Keratinocyte (primary cell): ENCODE measurements around the gene PRKN. TPM values are rescaled to one million over a fixed set of nuclear protein-coding genes. Genes with fewer than 3 reads are reported as not detected.

Experiments used
- DNase-seq: peaks from one replicate; pipeline ENCODE4 v3.0.0-alpha.2; 2011; ENCODE audit warnings: low read depth, missing footprints, low spot score
- FAIRE-seq: peaks from 2 replicates; lab custom pipeline; 2011; peaks lifted over from hg19 to GRCh38; lab: Jason Lieb, UNC
- H2AFZ ChIP-seq: 2 replicates; pipeline ENCODE4 v1.6.0; 2012; ENCODE audit warnings: low read length, control low read depth, inconsistent platforms; ENCODE audit not compliant: control insufficient read depth
- H3K27ac ChIP-seq: 2 replicates; pipeline ENCODE4 v1.5.1; 2011; ENCODE audit warnings: low read length; ENCODE audit not compliant: control insufficient read depth, insufficient read depth
- H3K27me3 ChIP-seq: 3 replicates; pipeline ENCODE4 v1.6.0; 2011; ENCODE audit warnings: low read length; ENCODE audit not compliant: control insufficient read depth, insufficient read depth; ENCODE audit errors: extremely low read depth
- H3K36me3 ChIP-seq, 2 experiments: 2 replicates in 1 of 2; 3 replicates in 1 of 2; pipeline ENCODE4 v1.5.1; 2011; ENCODE audit warnings: low read length in 2 of 2, mild to moderate bottlenecking in 1 of 2; ENCODE audit not compliant: control insufficient read depth in 2 of 2, insufficient read depth in 2 of 2; ENCODE audit errors: extremely low read depth in 1 of 2
- H3K4me1 ChIP-seq: 3 replicates; pipeline ENCODE4 v1.5.1; 2011; ENCODE audit warnings: low read length; ENCODE audit not compliant: control insufficient read depth, insufficient read depth; ENCODE audit errors: extremely low read depth
- H3K4me2 ChIP-seq: 3 replicates; pipeline ENCODE4 v1.6.0; 2011; ENCODE audit warnings: low read depth, low read length; ENCODE audit not compliant: control insufficient read depth, insufficient read depth; ENCODE audit errors: extremely low read depth
- H3K4me3 ChIP-seq, 3 experiments: fragments of 200-600 bp in 1 of 3; sonication (generic) in 1 of 3; 2 replicates in 2 of 3; 3 replicates in 1 of 3; pipeline ENCODE4 v1.5.1; 2011 to 2016; ENCODE audit warnings: low read length in 3 of 3, mild to moderate bottlenecking in 3 of 3, control low read depth in 2 of 3, inconsistent platforms in 1 of 3, low read depth in 1 of 3, mixed read lengths in 1 of 3, mixed run types in 1 of 3, moderate library complexity in 1 of 3; ENCODE audit not compliant: control insufficient read depth in 2 of 3, insufficient read depth in 2 of 3; ENCODE audit errors: extremely low read depth in 1 of 3
- H3K79me2 ChIP-seq: 2 replicates; pipeline ENCODE4 v1.6.0; 2012; ENCODE audit warnings: low read length; ENCODE audit not compliant: control insufficient read depth, insufficient read depth
- H3K9ac ChIP-seq: 3 replicates; pipeline ENCODE4 v1.6.0; 2011; ENCODE audit warnings: low read length; ENCODE audit not compliant: control insufficient read depth, insufficient read depth; ENCODE audit errors: extremely low read depth
- H3K9me1 ChIP-seq: 3 replicates; pipeline ENCODE4 v1.6.0; 2011; ENCODE audit warnings: low read length; ENCODE audit not compliant: control insufficient read depth, insufficient read depth; ENCODE audit errors: extremely low read depth
- H3K9me3 ChIP-seq: 2 replicates; pipeline ENCODE4 v1.5.1; 2012; ENCODE audit warnings: low read depth, low read length; ENCODE audit not compliant: control insufficient read depth
- H4K20me1 ChIP-seq: 3 replicates; pipeline ENCODE4 v1.6.0; 2011; ENCODE audit warnings: low read length; ENCODE audit not compliant: control insufficient read depth, insufficient read depth; ENCODE audit errors: extremely low read depth
- CTCF ChIP-seq, 3 experiments: IDR thresholded peaks in 1 of 3; conservative IDR thresholded peaks in 1 of 3; optimal IDR thresholded peaks in 1 of 3; 2 replicates in 2 of 3; 3 replicates in 1 of 3; pipeline versions ENCODE3 to v1.5.1; 2011; ENCODE audit warnings: low read length in 3 of 3, mild to moderate bottlenecking in 3 of 3, moderate library complexity in 2 of 3, control low read depth in 1 of 3, inconsistent platforms in 1 of 3; ENCODE audit not compliant: insufficient read depth in 2 of 3; ENCODE audit errors: extremely low read depth in 1 of 3
- EZH2 ChIP-seq: IDR thresholded peaks from one replicate; pipeline ENCODE4 v1.6.1; 2012; ENCODE audit warnings: inconsistent platforms, mild to moderate bottlenecking, low read length, moderate library complexity
- dilution Hi-C: fragments of 300-500 bp; cut with MboI; formaldehyde crosslinking; loops from one replicate; pipeline ENCODE4 v1.7.0; 2020; ENCODE audit warnings: low sequenced_read_pairs; ENCODE audit not compliant: extremely low pct_ligation_motif_present
- polyA plus RNA-seq, 5 experiments: library from polyadenylated mRNA; depleted of rRNA in 3 of 5; stranded (reverse) in 3 of 5; stranded (forward) in 1 of 5; unstranded in 1 of 5; fragments of >200 nt; gene quantifications; 1 replicate in 1 of 5; 2 replicates in 3 of 5; 3 replicates in 1 of 5; pipeline versions ENCODE4 v1.2.1 to v1.2.3, GENCODE V29; 2011 to 2012; ENCODE audit warnings: missing spikeins in 2 of 5, low read depth in 1 of 5, low replicate concordance in 1 of 5

PRKN gene
- polyA plus RNA-seq, 1 donor (not counting 4 experiments of a cell fraction or from before 2014, with no cell fraction given), result 0.67 TPM

GRCh38 chr6:162463576-162463975 is 264.0 kb downstream of the PRKN start:
- Histone ChIP-seq H2AFZ (no peak overlapping the region), H3K9me1 (no peaks in the 10 kb centered on the region), H3K9ac (no peak overlapping the region), H3K36me3 (no peaks in the 10 kb centered on the region), H3K4me3 (no peak overlapping the region), H3K79me2 (no peaks in the 10 kb centered on the region), H3K9me3 (no peaks in the 10 kb centered on the region), H3K4me1 (peaks cover 6% of the 10 kb centered on the region), H4K20me1 (no peaks in the 10 kb centered on the region), H3K4me2 (no peak overlapping the region), H3K27ac (no peak overlapping the region), H3K27me3 (no peaks in the 10 kb centered on the region)
- DNase-seq (no peak), FAIRE-seq (no peak)
- no peak for TF ChIP-seq EZH2
- no peak for TF ChIP-seq CTCF (optimal IDR thresholded peaks at IDR 0.05 in 1 of 3, IDR thresholded peaks at IDR 0.05 in 1 of 3, conservative IDR thresholded peaks at IDR 0.05 in 1 of 3; ENCODE audit: extremely low read depth in 1 of 3, insufficient read depth in 2 of 3, low read length in 3 of 3)
- dilution Hi-C loops, result no loop called here

- H3K27ac ChIP-seq, result no peak overlapping the region
- H3K79me2 ChIP-seq, result no peaks in the 10 kb centered on the region
- H3K4me2 ChIP-seq, result no peak overlapping the region
- no peak overlapping the region for H3K4me3 ChIP-seq
- no peaks in the 10 kb centered on the region for H4K20me1 ChIP-seq
- DNase-seq (no peak), FAIRE-seq (no peak)
- H3K27me3 ChIP-seq, result no peaks in the 10 kb centered on the region
- no peak for TF ChIP-seq CTCF (optimal IDR thresholded peaks at IDR 0.05 in 1 of 3, IDR thresholded peaks at IDR 0.05 in 1 of 3, conservative IDR thresholded peaks at IDR 0.05 in 1 of 3; ENCODE audit: extremely low read depth in 1 of 3, insufficient read depth in 2 of 3, low read length in 3 of 3)
- no peak for TF ChIP-seq EZH2
- no peak overlapping the region for H2AFZ ChIP-seq
- no peak overlapping the region for H3K9ac ChIP-seq
- no peaks in the 10 kb centered on the region for H3K4me1 ChIP-seq
- H3K36me3 ChIP-seq, result no peaks in the 10 kb centered on the region
- no peaks in the 10 kb centered on the region for H3K9me1 ChIP-seq
- no peaks in the 10 kb centered on the region for H3K9me3 ChIP-seq
- dilution Hi-C loops, result no loop called here
These were observed 267.6 kb downstream of the PRKN start for GRCh38 chr6:162459985-162460384.
